GM23248 (cell line): ENCODE measurements around the gene ARHGAP24.

Experiments
- EZH2 ChIP-seq: fragments of 200-600 bp; sonication (generic); IDR thresholded peaks from 2 replicates; pipeline ENCODE4 v1.6.1; 2018; ENCODE audit warnings: antibody characterized with exemption, mild to moderate bottlenecking; ENCODE audit not compliant: insufficient read depth, poor library complexity, severe bottlenecking
- EZH2phosphoT487 ChIP-seq: fragments of 200-600 bp; sonication (generic); IDR thresholded peaks from 2 replicates; pipeline ENCODE4 v1.6.1; 2018; ENCODE audit warnings: antibody characterized with exemption, moderate library complexity, mild to moderate bottlenecking, low read depth; ENCODE audit not compliant: insufficient read depth

GRCh38 chr4:85812776-85813175 lies 337.8 kb downstream of the ARHGAP24 start:
- TF ChIP-seq EZH2 (no peak), EZH2phosphoT487 (no peak)
